Activated gamma-delta T cell (primary cell): ENCODE data around the gene MYLK.
"Not testable (repeated sequence)": the region's sequence is repeated elsewhere in the genome, so short reads cannot be mapped to it uniquely, and the experiment has no call there.

Source experiments
- DNase-seq: peaks from one replicate; lab custom pipeline; 2025; lab: John Stamatoyannopoulos, UW

The MYLK gene

GRCh38 chr3:123623346-123623880 lies 260.7 kb downstream of the MYLK start:
- DNase-seq = no peak

- no peak for DNase-seq
These were observed 261.4 kb downstream of the MYLK start for GRCh38 chr3:123622766-123623165.

GRCh38 chr3:123621850-123622189 lies 262.3 kb downstream of the MYLK start:
- DNase-seq = no peak

GRCh38 chr3:123621186-123621849 lies 262.8 kb downstream of the MYLK start:
- DNase-seq = no peak

GRCh38 chr3:123620343-123620742 lies 263.8 kb downstream of the MYLK start:
- no peak for DNase-seq

GRCh38 chr3:123618768-123619484 lies 265.2 kb downstream of the MYLK start:
- no peak for DNase-seq

GRCh38 chr3:123618076-123618708 lies 265.9 kb downstream of the MYLK start:
- no peak for DNase-seq

GRCh38 chr3:123616593-123616992 lies 267.5 kb downstream of the MYLK start:
- DNase-seq = no peak

GRCh38 chr3:123613543-123613942 lies 270.6 kb downstream of the MYLK start:
- no peak for DNase-seq

- DNase-seq = not testable (repeated sequence)
These were observed 272.5 kb downstream of the MYLK start for GRCh38 chr3:123611674-123612073.

- no peak for DNase-seq
These were observed 273.1 kb downstream of the MYLK start for GRCh38 chr3:123611082-123611481.

- no peak for DNase-seq
These were observed 273.8 kb downstream of the MYLK start for GRCh38 chr3:123610331-123610730.

GRCh38 chr3:123609063-123609462 lies 275.1 kb downstream of the MYLK start:
- DNase-seq = no peak

- DNase-seq = no peak
These were observed 275.7 kb downstream of the MYLK start for GRCh38 chr3:123608263-123608937.

- DNase-seq = no peak
These were observed 277.6 kb downstream of the MYLK start for GRCh38 chr3:123606527-123606926.

GRCh38 chr3:123605789-123606234 lies 278.3 kb downstream of the MYLK start:
- DNase-seq = no peak

GRCh38 chr3:123603153-123603552 lies 281.0 kb downstream of the MYLK start:
- DNase-seq = not testable (repeated sequence)

GRCh38 chr3:123602325-123602724 lies 281.8 kb downstream of the MYLK start:
- DNase-seq = no peak

GRCh38 chr3:123600863-123601262 lies 283.3 kb downstream of the MYLK start:
- DNase-seq = not testable (repeated sequence)

- no peak for DNase-seq
These were observed 286.6 kb downstream of the MYLK start for GRCh38 chr3:123597561-123597960.

GRCh38 chr3:123595396-123596180 lies 288.5 kb downstream of the MYLK start:
- DNase-seq = no peak
